ENCODE measurements around the gene TMEM143.
A peak's percentile ranks its signal among the peaks of the same experiment; 100 is the strongest.
"Not testable (repeated sequence)": the region's sequence is repeated elsewhere in the genome, so short reads cannot be mapped to it uniquely, and the experiment has no call there.

Gene TMEM143

DNA sequence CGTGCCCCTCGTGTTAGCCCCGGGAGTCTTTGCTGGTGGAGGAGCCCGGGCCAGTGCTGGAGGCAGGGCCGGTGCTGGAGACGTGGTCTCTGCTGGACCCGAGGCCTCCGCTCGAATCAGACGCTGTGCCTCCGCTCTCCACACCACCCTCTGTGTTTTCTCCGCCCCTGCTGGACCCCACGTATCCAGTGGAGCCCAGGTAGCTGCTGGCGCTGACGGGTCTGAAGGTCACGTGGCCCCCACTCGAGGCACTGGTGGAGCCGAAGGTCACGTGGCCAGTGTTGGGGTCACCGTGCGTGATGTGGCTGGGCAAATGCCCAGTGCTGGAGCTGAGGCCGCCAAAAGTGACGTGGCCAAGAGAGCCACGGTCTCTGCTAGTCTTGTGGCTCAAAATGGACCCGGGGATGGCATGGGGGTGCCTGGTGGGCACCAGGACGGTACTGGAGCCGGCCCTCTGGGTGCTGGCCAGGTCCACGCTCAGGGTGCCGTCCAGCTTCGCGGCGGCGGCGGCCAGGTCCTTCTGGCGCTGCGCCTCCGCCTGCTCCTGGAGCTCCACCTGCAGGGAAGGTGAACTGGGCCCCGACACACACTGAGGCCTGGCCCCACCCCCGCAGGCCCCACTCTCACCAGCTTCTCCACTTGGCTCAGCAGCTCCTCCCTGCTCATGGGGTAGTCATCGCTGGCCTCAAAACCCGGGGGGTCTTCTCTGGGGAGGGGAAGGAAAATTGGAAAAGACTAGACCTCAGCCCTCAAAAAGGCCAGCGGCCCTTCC is 66.6 kb downstream of the TMEM143 start:
- no peak for DNase-seq (ENCODE audit: low read depth in 2 of 2)

- DNase-seq (ENCODE audit: low read depth in 2 of 2) = no peak
These were observed 68.3 kb downstream of the TMEM143 start for GRCh38 chr19:48295458-48295857.

DNA sequence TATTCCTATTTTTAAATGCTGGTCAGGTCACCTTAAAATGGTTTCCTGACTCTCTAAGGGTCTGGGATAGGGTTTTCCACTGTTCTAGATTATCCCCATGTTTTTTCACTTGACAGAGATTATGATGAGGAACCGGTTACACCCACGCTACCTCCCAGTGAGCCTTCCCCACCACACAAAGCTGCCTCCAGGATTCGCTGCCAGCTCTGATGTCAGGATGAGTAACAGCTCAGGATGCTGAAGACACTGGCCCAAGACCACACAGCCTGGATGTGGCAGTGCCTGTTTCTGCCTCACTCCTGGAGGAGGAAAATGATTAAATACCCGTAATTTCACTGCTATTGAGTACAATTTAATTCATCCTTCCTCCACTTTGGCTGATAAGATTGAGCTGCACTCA is 70.9 kb downstream of the TMEM143 start:
- no peak for DNase-seq (ENCODE audit: low read depth in 2 of 2)

- DNase-seq (ENCODE audit: low read depth in 2 of 2) = not testable (repeated sequence)
These were observed 72.3 kb downstream of the TMEM143 start for GRCh38 chr19:48291489-48291815.

DNA sequence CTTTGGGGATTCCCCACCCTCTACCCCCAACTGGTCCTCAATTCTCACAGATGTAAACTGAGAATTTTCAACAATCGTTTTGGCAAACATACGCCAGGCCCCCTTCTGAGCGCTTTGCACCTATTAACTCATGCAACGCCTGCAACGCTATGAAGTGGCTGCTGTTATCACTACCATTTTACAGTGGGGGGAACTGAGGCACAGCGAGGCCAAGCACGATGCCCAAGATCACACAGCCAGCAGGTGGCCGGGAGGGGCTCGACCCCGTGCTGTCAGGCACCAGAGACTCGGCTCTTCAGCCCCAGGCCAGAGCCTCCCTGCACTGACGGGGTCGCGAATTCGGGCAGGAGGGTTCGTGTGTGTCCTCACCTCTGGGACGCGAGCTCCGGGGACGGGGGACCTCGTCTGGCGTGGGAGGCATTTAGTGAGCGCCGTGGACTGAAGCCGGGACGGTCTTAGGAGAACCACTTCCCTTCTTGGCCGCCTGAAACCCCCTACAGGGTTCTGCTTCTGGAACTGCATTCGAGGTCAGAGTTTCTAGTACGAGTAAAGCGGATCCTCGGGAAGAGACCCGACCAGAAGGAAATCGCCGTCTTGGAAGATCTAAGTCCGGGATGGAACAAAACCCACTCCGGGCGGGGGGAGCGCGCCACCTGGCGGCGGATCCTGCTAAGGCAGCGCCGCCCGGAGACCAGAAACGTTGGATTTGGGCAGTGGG is 72.8 kb downstream of the TMEM143 start:
- DNase-seq (ENCODE audit: low read depth in 2 of 2) = peak; percentile 16 to 58

DNA sequence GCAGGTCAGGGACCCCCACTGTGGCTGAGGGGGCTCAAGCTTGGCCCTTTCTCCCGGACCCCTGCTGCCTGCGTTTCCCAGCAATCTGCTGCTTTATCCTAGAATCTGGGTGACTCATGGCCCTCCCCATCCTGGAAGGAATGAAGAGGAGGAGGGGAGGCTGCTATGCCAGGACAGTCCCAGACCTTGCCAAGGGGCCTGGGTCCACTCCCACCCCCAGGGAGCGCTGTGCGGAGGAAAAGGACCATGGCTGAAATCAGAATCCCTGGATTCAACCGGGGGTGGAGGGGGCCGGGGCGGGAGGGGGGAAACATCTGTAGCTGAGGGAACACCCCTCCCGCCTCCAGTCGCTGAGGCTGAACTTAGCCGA is 73.4 kb downstream of the TMEM143 start:
- no peak for DNase-seq (ENCODE audit: low read depth in 2 of 2)

- DNase-seq (ENCODE audit: low read depth in 2 of 2) = no peak
These were observed 76.0 kb downstream of the TMEM143 start for GRCh38 chr19:48287748-48288147.

GRCh38 chr19:48284896-48285295 is 78.8 kb downstream of the TMEM143 start:
- DNase-seq (ENCODE audit: low read depth in 2 of 2) = no peak

DNA sequence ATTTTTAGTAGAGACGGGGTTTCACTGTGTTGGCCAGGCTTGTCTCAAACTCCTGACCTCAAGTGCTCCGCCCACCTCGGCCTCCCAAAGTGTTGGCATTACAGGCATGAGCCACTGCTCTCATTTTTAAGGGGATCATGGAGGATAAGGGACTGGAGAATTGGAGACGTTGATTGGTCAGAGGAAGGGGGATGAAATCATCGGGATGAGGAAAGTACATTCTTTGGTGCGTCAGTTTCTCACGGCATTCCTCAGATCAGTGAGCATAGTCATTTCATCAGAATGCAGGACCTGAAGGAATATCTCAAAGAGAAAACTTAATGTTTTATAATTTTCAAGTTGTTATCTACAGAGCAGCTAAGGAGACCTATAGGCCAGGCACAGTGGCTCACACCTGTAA is 79.8 kb downstream of the TMEM143 start:
- no peak for DNase-seq (ENCODE audit: low read depth in 2 of 2)

All from stimulated activated CD4-positive, alpha-beta T cell treated with anti-CD3 and anti-CD28 coated beads, Interleukin-12 subunit alpha, Interleukin-12 subunit beta, amount 100 ng/mL, for 24 hours (primary cell).